Spleen (tissue), 11 donors: ENCODE measurements around the gene UNC119. TPM values are rescaled to one million over a fixed set of nuclear protein-coding genes. Genes with fewer than 3 reads are reported as not detected.
A peak's percentile ranks its signal among the peaks of the same experiment; 100 is the strongest.

ENCODE experiments used
- DNase-seq: peaks from one replicate; pipeline ENCODE4 v3.0.0-alpha.2; 2020
- H3K27ac ChIP-seq, 8 donors: fragments of 200-600 bp; sonication (generic) in 7 of 8; 1 replicate in 4 of 8; 2 replicates in 4 of 8; pipeline versions ENCODE4 v1.5.0 to v1.8.0; 2016 to 2021; ENCODE audit warnings: inconsistent platforms in 4 of 8, mild to moderate bottlenecking in 4 of 8, moderate library complexity in 1 of 8
- H3K27me3 ChIP-seq, 7 donors: fragments of 200-600 bp; sonication (generic) in 6 of 7; replicated peaks in 1 of 7; 1 replicate in 4 of 7; 2 replicates in 3 of 7; pipeline versions ENCODE4 v1.5.0 to v1.8.0; 2016 to 2021; ENCODE audit warnings: inconsistent platforms in 3 of 7, mild to moderate bottlenecking in 1 of 7
- H3K36me3 ChIP-seq, 6 donors: fragments of 200-600 bp; sonication (generic) in 5 of 6; 1 replicate in 4 of 6; 2 replicates in 2 of 6; pipeline versions ENCODE4 v1.5.0 to v1.8.0; 2016 to 2021; ENCODE audit warnings: inconsistent platforms in 2 of 6
- H3K4me1 ChIP-seq, 6 donors: fragments of 200-600 bp; sonication (generic) in 5 of 6; 1 replicate in 3 of 6; 2 replicates in 3 of 6; pipeline versions ENCODE4 v1.5.0 to v1.8.0; 2016 to 2021; ENCODE audit warnings: inconsistent platforms in 3 of 6
- H3K4me3 ChIP-seq, 8 donors: fragments of 200-600 bp; sonication (generic) in 7 of 8; 1 replicate in 4 of 8; 2 replicates in 4 of 8; pipeline versions ENCODE4 v1.5.0 to v1.8.0; 2016 to 2021; ENCODE audit warnings: inconsistent platforms in 4 of 8, mild to moderate bottlenecking in 4 of 8, moderate library complexity in 2 of 8
- H3K9me3 ChIP-seq, 8 donors: fragments of 200-600 bp; sonication (generic) in 7 of 8; 1 replicate in 4 of 8; 2 replicates in 4 of 8; pipeline versions ENCODE4 v1.5.0 to v1.8.0; 2016 to 2021; ENCODE audit warnings: inconsistent platforms in 4 of 8
- CTCF ChIP-seq, 11 experiments: fragments of 200-600 bp in 7 of 11; fragments of 450-650 bp in 4 of 11; sonication (generic) in 4 of 11; IDR thresholded peaks in 8 of 11; conservative IDR thresholded peaks in 3 of 11; 1 replicate in 7 of 11; 2 replicates in 4 of 11; pipeline versions ENCODE4 v1.4.0 to v1.8.0; 2016 to 2021; ENCODE audit warnings: antibody characterized with exemption in 11 of 11, inconsistent platforms in 4 of 11, mild to moderate bottlenecking in 1 of 11
- POLR2A ChIP-seq, 3 donors: fragments of 450-650 bp; IDR thresholded peaks; one replicate each; pipeline ENCODE4 v1.5.1; 2017; ENCODE audit warnings: antibody characterized with exemption in 3 of 3, mild to moderate bottlenecking in 1 of 3
- POLR2AphosphoS5 ChIP-seq, 3 donors: sonication (generic); formaldehyde crosslinking; IDR thresholded peaks; one replicate each; pipeline ENCODE4 v1.5.1; 2017; ENCODE audit warnings: antibody characterized with exemption in 3 of 3
- WGBS, 5 donors: extraction: QIAGEN DNeasy Blood & Tissue Kit in 3 of 5; methylation state at CpG; one replicate each; pipeline versions ENCODE4 v1.1.5 to v1.1.7; 2013 to 2018; 5-methylcytosine and 5-hydroxymethylcytosine counted together
- intact Hi-C: fragments of 100-400 bp; cut with DNase I; formaldehyde crosslinking; loops from one replicate; pipeline ENCODE4 v1.15.0; 2023; ENCODE audit warnings: low total_unique reads
- polyA plus RNA-seq, 3 donors: library from polyadenylated mRNA; stranded (reverse); fragments of 200-250 nt; gene quantifications; one replicate each; pipeline ENCODE4 v1.2.1, GENCODE V29; 2013
- total RNA-seq, 7 donors: library from RNA; depleted of rRNA in 3 of 7; stranded (reverse); fragments of >200 nt in 3 of 7; fragmentation: NEBNext Ultra II Directional in 4 of 7; extraction: Animal tissue kit (Norgen Biotek cat#: 25700) in 4 of 7; gene quantifications; one replicate each; pipeline versions ENCODE4 v1.1.0 to v1.2.1, GENCODE V29; 2016 to 2021
- donor health status: healthy with polysubstance abuse.
- donor health status: DM: no; HTN: no; CAD: no; lungs with moderate emphysema.
- donor health status: DM: no; HTN: no; CAD: no.
- donor health status: Bipolar disorder and iron deficiency.
- donor health status: healthy.
- donor health status: DM: no; HTN: no; CAD: no.
- donor health status: DM: yes; HTN: yes; CAD: no.

UNC119 gene
- total and polyA plus RNA-seq, 10 donors, result 41.5 to 76.0 (median 62.4) TPM

DNA sequence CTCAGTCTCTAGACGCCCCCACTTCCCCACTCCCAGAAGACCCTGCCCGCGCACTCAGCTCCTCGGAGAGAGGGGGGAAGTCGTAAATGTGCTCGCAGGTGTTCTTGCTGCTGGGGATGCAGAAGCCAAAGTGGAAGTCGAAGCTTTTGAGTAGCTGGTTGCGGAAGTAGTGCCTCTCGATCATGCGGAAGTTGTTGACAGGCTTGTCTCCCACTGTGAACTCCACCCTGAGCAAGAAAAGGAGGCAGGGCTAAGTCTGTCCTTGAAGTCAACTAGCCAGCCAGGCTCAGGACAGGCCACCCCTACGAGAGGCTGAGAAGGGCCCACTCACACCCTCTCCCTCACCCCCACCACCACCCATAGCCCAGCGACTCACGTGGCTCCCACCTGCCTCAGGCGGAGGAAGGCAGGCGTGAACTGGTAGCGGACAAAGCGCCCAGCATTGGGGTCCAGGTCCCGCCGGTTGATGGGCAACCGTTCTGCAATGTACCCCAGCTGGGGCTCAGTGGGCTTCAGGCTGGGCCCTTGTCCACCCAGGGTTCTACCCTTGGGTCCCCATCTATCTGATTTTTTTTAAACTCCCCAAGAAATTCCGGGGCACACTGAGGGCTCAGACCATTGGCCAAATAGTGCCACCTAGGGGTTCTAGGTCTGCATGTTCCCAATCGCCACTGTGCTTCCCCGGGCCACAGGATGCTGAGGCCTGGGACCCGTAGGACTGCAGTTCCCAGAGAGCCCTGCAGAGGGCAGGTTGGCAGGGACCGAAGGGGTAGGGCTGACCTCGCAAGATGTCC lies 4.6 kb downstream of the UNC119 start:
- H3K27ac ChIP-seq, result peak overlapping the region; percentile 58 to 90 (median 86)

GRCh38 chr17:28547096-28547622 lies 5.3 kb downstream of the UNC119 start:
- WGBS, 5 donors, result 82 to 87% (median 86%) methylated on average over 8 to 14 of the region's 14 CpGs

More for the DNA sequence above, 4.6 kb downstream of the UNC119 start:
- intact Hi-C loops, result loop anchor here (5.0 kb wide), 1 partner anchor 64 kb away; the partner anchor contains the start of gene RSKR
- Histone ChIP-seq H3K4me3 (peak overlapping the region in 2 of 8 donors; percentile 7 to 51), H3K4me1 (peaks cover 38 to 63% (median 56%) of the 10 kb centered on the region in 6 donors), H3K9me3 (no peaks in the 10 kb centered on the region), H3K36me3 (peaks cover 0 to 20% (median 14%) of the 10 kb centered on the region in 6 donors), H3K27me3 (no peaks in the 10 kb centered on the region)
- DNase-seq, result peak; percentile 92
- TF ChIP-seq CTCF (IDR thresholded peaks at IDR 0.05 in 8 of 11, conservative IDR thresholded peaks at IDR 0.05 in 3 of 11) (peak; percentile 89 to 99 (median 96)), POLR2A (IDR thresholded peaks at IDR 0.05) (no peak), POLR2AphosphoS5 (IDR thresholded peaks at IDR 0.05) (peak; percentile 49 to 62 (median 52))
- WGBS, 5 donors, result 38 to 51% (median 43%) methylated on average over 21 to 26 of the region's 26 CpGs

DNA sequence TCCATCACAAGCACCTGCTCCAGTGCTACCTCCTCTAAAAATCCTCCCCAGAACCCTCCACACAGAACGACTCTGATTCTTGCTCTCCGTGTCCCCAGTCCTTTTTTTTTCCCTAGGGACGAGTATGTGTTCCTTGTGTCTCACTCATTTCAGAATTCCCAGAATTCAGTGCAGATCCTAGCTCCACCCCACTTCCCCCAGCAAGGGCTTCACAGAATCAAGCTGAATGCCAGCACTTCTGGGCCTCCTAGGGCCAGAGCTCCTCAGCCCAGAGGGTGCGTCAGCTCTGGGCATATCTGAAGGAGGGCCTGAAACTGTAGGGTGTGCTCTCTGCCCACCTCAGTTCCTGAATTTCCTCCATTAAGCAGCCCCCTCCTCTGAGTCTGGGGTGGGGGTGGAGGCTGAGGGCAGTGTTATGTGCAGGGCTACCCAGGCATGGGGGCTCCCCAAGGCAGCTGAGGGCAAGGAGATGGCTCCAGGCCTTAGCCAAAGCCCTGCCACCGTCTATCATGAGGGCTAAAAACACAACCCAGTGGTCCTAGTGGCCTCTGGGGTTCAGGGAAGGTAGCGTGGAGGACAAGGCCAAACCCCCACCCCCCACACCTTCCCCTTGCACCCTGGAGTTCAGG lies 6.5 kb downstream of the UNC119 start:
- H3K9me3 ChIP-seq, result no peaks in the 10 kb centered on the region
- H3K4me3 ChIP-seq, result no peak overlapping the region
- 69 to 88% (median 82%) methylated on average over 6 of the region's 6 CpGs for WGBS, 5 donors
- H3K36me3 ChIP-seq, result peaks cover 0 to 20% (median 14%) of the 10 kb centered on the region in 6 donors
- no peaks in the 10 kb centered on the region for H3K27me3 ChIP-seq
- intact Hi-C loops, result loop anchor here (5.0 kb wide), 1 partner anchor 66 kb away; the partner anchor contains the start of gene RSKR
- H3K4me1 ChIP-seq, result peaks cover 29 to 44% (median 41%) of the 10 kb centered on the region in 6 donors
- no peak overlapping the region for H3K27ac ChIP-seq
- peak; percentile 61 for DNase-seq
- TF ChIP-seq CTCF (IDR thresholded peaks at IDR 0.05 in 8 of 11, conservative IDR thresholded peaks at IDR 0.05 in 3 of 11), result no peak
- TF ChIP-seq POLR2AphosphoS5 (IDR thresholded peaks at IDR 0.05), result peak in 1 of 3 donors; percentile 7
- no peak for TF ChIP-seq POLR2A (IDR thresholded peaks at IDR 0.05)

More at GRCh38 chr17:28547096-28547622, 5.3 kb downstream of the UNC119 start:
- Histone ChIP-seq H3K4me3 (peak overlapping the region in 1 of 8 donors; percentile 51), H3K36me3 (peaks cover 0 to 20% (median 14%) of the 10 kb centered on the region in 6 donors), H3K27me3 (no peaks in the 10 kb centered on the region), H3K4me1 (peaks cover 38 to 57% (median 52%) of the 10 kb centered on the region in 6 donors), H3K9me3 (no peaks in the 10 kb centered on the region), H3K27ac (peak overlapping the region; percentile 58 to 90 (median 86))
- DNase-seq, result peak; percentile 81
- TF ChIP-seq POLR2AphosphoS5 (IDR thresholded peaks at IDR 0.05), result no peak
- no peak for TF ChIP-seq CTCF (IDR thresholded peaks at IDR 0.05 in 8 of 11, conservative IDR thresholded peaks at IDR 0.05 in 3 of 11)
- TF ChIP-seq POLR2A (IDR thresholded peaks at IDR 0.05), result no peak
- intact Hi-C loops, result loop anchor here (5.0 kb wide), 1 partner anchor 65 kb away; the partner anchor contains the start of gene RSKR
